Kidney epithelial cell (primary cell): Measurements from ENCODE around the gene MYBPHL. TPM values are rescaled to one million over a fixed set of nuclear protein-coding genes. Genes with fewer than 3 reads are reported as not detected.

Experiments used
- DNase-seq: peaks from one replicate; pipeline ENCODE4 v3.0.0-alpha.2; 2010; ENCODE audit warnings: low read depth
- H3K27me3 ChIP-seq: 2 replicates; pipeline ENCODE4 v1.6.0; 2011; ENCODE audit warnings: low read length; ENCODE audit not compliant: control insufficient read depth, insufficient read depth
- H3K36me3 ChIP-seq: 2 replicates; pipeline ENCODE4 v1.5.1; 2011; ENCODE audit warnings: low read length; ENCODE audit not compliant: control insufficient read depth, insufficient read depth
- H3K4me3 ChIP-seq: 2 replicates; pipeline ENCODE4 v1.5.1; 2011; ENCODE audit warnings: low read depth, mild to moderate bottlenecking, control low read depth, low read length
- CTCF ChIP-seq: IDR thresholded peaks from 2 replicates; pipeline ENCODE4 v1.5.1; 2011; ENCODE audit warnings: mild to moderate bottlenecking, moderate library complexity, low read length, control low read depth, inconsistent platforms; ENCODE audit not compliant: insufficient read depth, poor library complexity, severe bottlenecking
- total RNA-seq: library from RNA; depleted of rRNA; stranded (reverse); fragments of >200 nt; gene quantifications from 2 replicates; pipeline ENCODE4 v1.2.3, GENCODE V29; 2015

The MYBPHL gene
- total RNA-seq, 1 donor from 2014 or later = not detected

DNA sequence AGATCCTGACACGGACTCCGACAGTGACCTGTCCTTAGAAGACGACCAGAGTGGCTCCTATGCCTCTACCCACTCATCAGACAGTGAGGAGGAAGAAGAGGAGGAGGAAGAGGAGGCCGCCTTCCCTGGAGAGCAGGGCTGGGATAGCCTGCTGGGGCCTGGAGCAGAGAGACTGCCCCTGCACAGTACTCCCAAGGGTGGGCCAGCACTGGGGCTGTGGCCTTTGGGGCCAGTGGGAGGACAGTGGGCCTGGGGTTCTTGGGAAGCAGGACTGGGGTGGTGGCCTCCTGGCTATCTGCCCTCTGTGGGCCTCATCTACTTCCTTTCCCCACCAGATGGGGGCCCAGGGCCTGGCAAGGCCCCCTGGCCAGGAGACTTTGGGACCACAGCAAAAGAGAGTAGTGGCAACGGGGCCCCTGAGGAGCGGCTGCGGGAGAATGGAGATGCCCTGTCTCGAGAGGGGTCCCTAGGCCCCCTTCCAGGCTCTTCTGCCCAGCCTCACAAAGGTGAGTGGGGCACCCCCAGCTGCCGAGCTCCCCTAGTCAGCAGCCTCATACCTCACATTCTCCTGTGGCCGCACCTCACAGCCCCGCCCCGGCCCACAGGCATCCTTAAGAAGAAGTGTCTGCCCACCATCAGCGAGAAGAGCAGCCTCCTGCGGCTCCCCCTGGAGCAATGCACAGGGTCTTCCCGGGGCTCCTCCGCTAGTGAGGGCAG lies 33.8 kb downstream of the MYBPHL start:
- TF ChIP-seq CTCF = no peak
- no peak overlapping the region for H3K4me3 ChIP-seq
- DNase-seq = no peak
- H3K27me3 ChIP-seq = no peaks in the 10 kb centered on the region
- peaks cover 5% of the 10 kb centered on the region for H3K36me3 ChIP-seq

GRCh38 chr1:109272021-109272799 lies 34.6 kb downstream of the MYBPHL start:
- H3K27me3 ChIP-seq = no peaks in the 10 kb centered on the region
- H3K36me3 ChIP-seq = peaks cover 5% of the 10 kb centered on the region
- no peak for TF ChIP-seq CTCF
- DNase-seq = no peak
- no peak overlapping the region for H3K4me3 ChIP-seq

DNA sequence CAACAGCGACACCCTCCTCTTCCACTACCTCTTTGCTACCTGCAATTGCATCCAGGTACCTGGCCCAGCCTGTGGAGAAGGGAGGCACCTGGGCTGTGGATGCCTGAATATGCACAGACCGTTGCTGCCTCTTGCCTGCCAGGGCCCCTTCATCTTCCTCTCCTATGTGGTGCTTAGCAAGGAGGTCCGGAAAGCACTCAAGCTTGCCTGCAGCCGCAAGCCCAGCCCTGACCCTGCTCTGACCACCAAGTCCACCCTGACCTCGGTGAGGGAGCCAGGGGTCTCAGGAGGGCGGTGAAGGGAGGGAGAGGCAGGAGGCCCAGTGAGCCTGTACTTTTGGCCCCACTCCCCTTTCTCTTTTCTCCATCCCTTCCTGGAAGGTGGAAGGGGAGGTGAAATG lies 35.4 kb downstream of the MYBPHL start:
- DNase-seq = no peak
- Histone ChIP-seq H3K36me3 (peaks cover 5% of the 10 kb centered on the region), H3K4me3 (no peak overlapping the region), H3K27me3 (no peaks in the 10 kb centered on the region)
- TF ChIP-seq CTCF = no peak

GRCh38 chr1:109270623-109271317 lies 36.0 kb downstream of the MYBPHL start:
- Histone ChIP-seq H3K27me3 (no peaks in the 10 kb centered on the region), H3K4me3 (no peak overlapping the region), H3K36me3 (peaks cover 5% of the 10 kb centered on the region)
- DNase-seq = no peak
- no peak for TF ChIP-seq CTCF

DNA sequence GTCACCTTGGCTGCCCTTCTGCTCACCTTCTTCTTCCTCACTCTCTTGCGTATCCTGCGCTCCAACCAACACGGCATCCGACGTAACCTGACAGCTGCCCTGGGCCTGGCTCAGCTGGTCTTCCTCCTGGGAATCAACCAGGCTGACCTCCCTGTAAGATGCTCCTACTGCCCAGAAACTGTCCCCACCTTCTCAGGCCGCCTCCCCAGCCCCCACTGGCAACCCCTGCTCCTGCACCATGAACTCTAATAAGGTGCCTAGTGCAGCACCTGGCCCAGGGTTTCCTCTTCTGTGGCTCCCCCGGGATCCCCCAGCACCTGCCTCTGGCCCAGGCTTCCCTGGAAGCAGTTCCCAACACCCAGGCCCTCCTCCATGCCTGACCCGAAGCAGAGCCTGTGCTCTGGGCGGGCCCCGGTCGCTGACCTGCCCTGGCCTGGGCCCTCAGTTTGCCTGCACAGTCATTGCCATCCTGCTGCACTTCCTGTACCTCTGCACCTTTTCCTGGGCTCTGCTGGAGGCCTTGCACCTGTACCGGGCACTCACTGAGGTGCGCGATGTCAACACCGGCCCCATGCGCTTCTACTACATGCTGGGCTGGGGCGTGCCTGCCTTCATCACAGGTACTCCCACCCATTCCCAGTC lies 36.7 kb downstream of the MYBPHL start:
- no peaks in the 10 kb centered on the region for H3K27me3 ChIP-seq
- DNase-seq = no peak
- TF ChIP-seq CTCF = no peak
- peaks cover 6% of the 10 kb centered on the region for H3K36me3 ChIP-seq
- no peak overlapping the region for H3K4me3 ChIP-seq
